Astrocyte (in vitro differentiated cells and primary cell): ENCODE data around the gene FADS2.

ENCODE experiments used
- EZH2 ChIP-seq: IDR thresholded peaks from 2 replicates; pipeline ENCODE4 v1.6.1; 2012; ENCODE audit warnings: mild to moderate bottlenecking, low read length, inconsistent platforms; ENCODE audit not compliant: insufficient read depth
- TF ChIP-seq, protein P1 (sequence below): IDR thresholded peaks from 2 replicates; pipeline ENCODE4 v1.5.1; 2011; ENCODE audit warnings: low read depth, mild to moderate bottlenecking, inconsistent platforms, low read length, moderate library complexity; ENCODE audit not compliant: insufficient read depth

- TF ChIP-seq, protein P1, sequence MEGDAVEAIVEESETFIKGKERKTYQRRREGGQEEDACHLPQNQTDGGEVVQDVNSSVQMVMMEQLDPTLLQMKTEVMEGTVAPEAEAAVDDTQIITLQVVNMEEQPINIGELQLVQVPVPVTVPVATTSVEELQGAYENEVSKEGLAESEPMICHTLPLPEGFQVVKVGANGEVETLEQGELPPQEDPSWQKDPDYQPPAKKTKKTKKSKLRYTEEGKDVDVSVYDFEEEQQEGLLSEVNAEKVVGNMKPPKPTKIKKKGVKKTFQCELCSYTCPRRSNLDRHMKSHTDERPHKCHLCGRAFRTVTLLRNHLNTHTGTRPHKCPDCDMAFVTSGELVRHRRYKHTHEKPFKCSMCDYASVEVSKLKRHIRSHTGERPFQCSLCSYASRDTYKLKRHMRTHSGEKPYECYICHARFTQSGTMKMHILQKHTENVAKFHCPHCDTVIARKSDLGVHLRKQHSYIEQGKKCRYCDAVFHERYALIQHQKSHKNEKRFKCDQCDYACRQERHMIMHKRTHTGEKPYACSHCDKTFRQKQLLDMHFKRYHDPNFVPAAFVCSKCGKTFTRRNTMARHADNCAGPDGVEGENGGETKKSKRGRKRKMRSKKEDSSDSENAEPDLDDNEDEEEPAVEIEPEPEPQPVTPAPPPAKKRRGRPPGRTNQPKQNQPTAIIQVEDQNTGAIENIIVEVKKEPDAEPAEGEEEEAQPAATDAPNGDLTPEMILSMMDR, result no peak
- TF ChIP-seq EZH2, result no peak
Measured at GRCh38 chr11:61869708-61870451, 41.8 kb downstream of the FADS2 start.
